Endodermal cell (in vitro differentiated cells): ENCODE measurements around the gene TDRD7. TPM values are rescaled to one million over a fixed set of nuclear protein-coding genes. Genes with fewer than 3 reads are reported as not detected.
"Not testable (repeated sequence)": the region's sequence is repeated elsewhere in the genome, so short reads cannot be mapped to it uniquely, and the experiment has no call there.

Source experiments
- DNase-seq: peaks from one replicate; pipeline ENCODE4 v3.0.0-alpha.2; 2017
- H3K27ac ChIP-seq: 2 replicates; pipeline ENCODE4 v1.5.1; 2013; ENCODE audit warnings: mild to moderate bottlenecking, low read depth, low read length, moderate library complexity
- H3K27me3 ChIP-seq: 2 replicates; pipeline ENCODE4 v1.6.1; 2013; ENCODE audit warnings: mild to moderate bottlenecking, low read length, moderate library complexity; ENCODE audit not compliant: insufficient read depth, control insufficient read depth, poor library complexity, severe bottlenecking
- H3K36me3 ChIP-seq: 2 replicates; pipeline ENCODE4 v1.7.0; 2013; ENCODE audit warnings: mild to moderate bottlenecking, low read length, moderate library complexity; ENCODE audit not compliant: control insufficient read depth, insufficient read depth
- H3K4me1 ChIP-seq: one replicate; pipeline ENCODE4 v1.7.0; 2013; ENCODE audit warnings: low read length; ENCODE audit not compliant: control insufficient read depth, insufficient read depth
- H3K4me3 ChIP-seq: 2 replicates; pipeline ENCODE4 v1.5.1; 2013; ENCODE audit warnings: mild to moderate bottlenecking, low read length, moderate library complexity
- H3K9ac ChIP-seq: 2 replicates; pipeline ENCODE4 v1.6.1; 2013; ENCODE audit warnings: mild to moderate bottlenecking, low read length, moderate library complexity; ENCODE audit not compliant: poor library complexity, severe bottlenecking; ENCODE audit errors: extremely low read depth
- H3K9me3 ChIP-seq: 2 replicates; pipeline ENCODE4 v1.6.1; 2013; ENCODE audit warnings: mild to moderate bottlenecking, low read length, moderate library complexity; ENCODE audit not compliant: control insufficient read depth
- H3K27ac Mint-ChIP-seq: 2 replicates; pipeline ENCODE4 v1.8.0; 2020; ENCODE audit warnings: mixed read lengths
- H3K27me3 Mint-ChIP-seq: 2 replicates; pipeline ENCODE4 v1.8.0; 2021; ENCODE audit warnings: mild to moderate bottlenecking, mixed read lengths; ENCODE audit not compliant: insufficient read depth
- H3K36me3 Mint-ChIP-seq: 2 replicates; pipeline ENCODE4 v1.8.0; 2020; ENCODE audit warnings: low read depth, mixed read lengths
- H3K4me1 Mint-ChIP-seq: 2 replicates; pipeline ENCODE4 v1.8.0; 2020; ENCODE audit warnings: mixed read lengths
- H3K4me3 Mint-ChIP-seq: 2 replicates; pipeline ENCODE4 v1.8.0; 2020; ENCODE audit warnings: mild to moderate bottlenecking, moderate library complexity, mixed read lengths
- H3K9me3 Mint-ChIP-seq: 2 replicates; pipeline ENCODE4 v1.8.0; 2020; ENCODE audit warnings: mild to moderate bottlenecking, mixed read lengths
- CTCF ChIP-seq: fragments of 200-600 bp; sonication (generic); conservative IDR thresholded peaks from 2 replicates; pipeline ENCODE4 v1.5.0; 2021; ENCODE audit warnings: antibody characterized with exemption, mild to moderate bottlenecking
- WGBS, 2 experiments: methylation state at CpG; one replicate each; pipeline versions ENCODE4 v1.1.5 to v1.1.7; 2013; ENCODE audit warnings: missing lambda C conversion rate in 2 of 2, mixed read lengths in 1 of 2; ENCODE audit not compliant: insufficient coverage in 1 of 2, insufficient read length in 1 of 2; 5-methylcytosine and 5-hydroxymethylcytosine counted together
- total RNA-seq, 2 donors: library from RNA; stranded (reverse); fragmentation: NEBNext Ultra II Directional in 1 of 2; extraction: Animal tissue kit (Norgen Biotek cat#: 25700) in 1 of 2; gene quantifications; 2 replicates in 1 of 2; 3 replicates in 1 of 2; pipeline ENCODE4 v1.2.1, GENCODE V29; 2021

The TDRD7 gene
- total RNA-seq, 2 donors from 2014 or later, result 25.9 to 31.9 TPM

DNA sequence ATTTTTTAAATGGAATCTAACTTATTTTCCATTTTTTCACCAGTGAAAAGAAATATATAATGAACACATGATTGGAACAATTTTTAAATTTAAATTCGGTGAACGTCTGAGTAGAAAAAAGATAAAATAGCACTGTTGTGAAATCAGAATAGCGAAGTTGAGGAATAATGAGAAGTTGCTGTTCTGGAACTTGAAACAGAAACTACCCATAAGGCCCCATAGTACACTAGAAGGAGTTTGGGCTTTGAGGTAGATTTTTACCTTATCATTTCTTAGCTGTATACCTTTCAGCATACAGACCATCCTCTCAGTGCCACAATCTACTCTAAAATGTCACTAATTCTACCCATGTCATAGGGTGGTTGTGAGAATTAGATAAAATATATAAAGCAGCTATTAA lies 35.1 kb downstream of the TDRD7 start:
- H3K4me3 Mint-ChIP-seq, result no peak overlapping the region
- H3K4me1 Mint-ChIP-seq, result peaks cover 3% of the 10 kb centered on the region
- H3K27ac ChIP-seq, result no peak overlapping the region
- H3K9ac ChIP-seq, result no peak overlapping the region
- DNase-seq, result no peak
- 92 to 100% methylated on average over 3 of the region's 3 CpGs for WGBS, 2 experiments
- H3K9me3 Mint-ChIP-seq, result no peaks in the 10 kb centered on the region
- H3K27me3 Mint-ChIP-seq, result no peaks in the 10 kb centered on the region
- H3K9me3 ChIP-seq, result no peaks in the 10 kb centered on the region
- H3K27me3 ChIP-seq, result no peaks in the 10 kb centered on the region
- no peak overlapping the region for H3K4me3 ChIP-seq
- H3K36me3 ChIP-seq, result peaks cover 57% of the 10 kb centered on the region
- H3K27ac Mint-ChIP-seq, result no peak overlapping the region
- no peak for TF ChIP-seq CTCF
- H3K4me1 ChIP-seq, result no peaks in the 10 kb centered on the region
- peaks cover 39% of the 10 kb centered on the region for H3K36me3 Mint-ChIP-seq

DNA sequence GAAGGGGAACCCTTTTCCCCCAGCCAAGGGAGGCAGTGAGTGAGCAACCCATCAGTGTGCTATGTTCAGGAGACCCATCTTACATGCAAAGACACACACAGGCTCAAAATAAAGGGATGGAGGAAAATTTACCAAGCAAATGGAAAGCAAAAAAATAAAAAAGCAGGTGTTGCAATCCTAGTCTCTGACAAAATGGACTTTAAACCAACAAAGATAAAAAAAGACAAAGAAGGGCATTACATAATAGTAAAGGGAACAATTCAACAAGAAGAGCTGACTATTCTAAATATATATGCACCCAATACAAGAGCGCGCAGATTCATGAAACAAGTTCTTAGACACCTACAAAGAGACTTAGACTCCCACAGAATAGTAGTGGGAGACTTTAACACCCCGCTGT lies 41.7 kb downstream of the TDRD7 start:
- not testable (repeated sequence) for DNase-seq, H3K4me1 Mint-ChIP-seq, H3K4me3 Mint-ChIP-seq, H3K27me3 ChIP-seq, H3K27me3 Mint-ChIP-seq, H3K9me3 Mint-ChIP-seq, H3K27ac ChIP-seq, H3K4me1 ChIP-seq, H3K27ac Mint-ChIP-seq, H3K9ac ChIP-seq, H3K4me3 ChIP-seq, H3K9me3 ChIP-seq
- H3K36me3 ChIP-seq, result peaks cover 31% of the 10 kb centered on the region
- peaks cover 59% of the 10 kb centered on the region for H3K36me3 Mint-ChIP-seq
- 99 to 100% methylated on average over 1 to 3 of the region's 3 CpGs for WGBS, 2 experiments

- H3K27me3 ChIP-seq, H3K9me3 Mint-ChIP-seq, H3K4me3 ChIP-seq, H3K27me3 Mint-ChIP-seq, H3K4me3 Mint-ChIP-seq, H3K9ac ChIP-seq, H3K27ac ChIP-seq, H3K27ac Mint-ChIP-seq, H3K9me3 ChIP-seq, DNase-seq, H3K4me1 ChIP-seq, H3K4me1 Mint-ChIP-seq: not testable (repeated sequence)
- H3K36me3 Mint-ChIP-seq, result peaks cover 57% of the 10 kb centered on the region
- H3K36me3 ChIP-seq, result peaks cover 24% of the 10 kb centered on the region
These were observed 44.9 kb downstream of the TDRD7 start for GRCh38 chr9:97456841-97457240.

DNA sequence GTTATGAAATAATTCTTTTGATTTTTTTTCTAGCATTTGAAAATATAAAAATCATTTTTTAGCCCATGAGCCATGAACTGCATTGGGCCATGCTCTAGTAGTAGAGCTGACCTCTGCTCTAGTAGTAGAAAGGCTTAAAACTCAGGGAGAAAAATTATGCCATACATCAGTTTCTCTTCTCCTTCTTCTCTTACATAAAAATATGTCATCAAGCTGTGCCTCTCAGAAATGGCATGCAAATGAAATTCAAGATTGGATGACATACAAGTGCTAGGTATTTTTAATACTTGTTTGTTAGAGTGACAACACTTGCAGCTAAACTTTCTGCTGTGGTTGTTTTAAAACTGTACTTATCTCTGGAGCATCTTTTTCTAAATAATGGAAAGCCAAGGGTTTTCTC lies 47.4 kb downstream of the TDRD7 start:
- Histone ChIP-seq H3K27ac (no peak overlapping the region), H3K27me3 (no peaks in the 10 kb centered on the region), H3K9me3 (peaks cover 9% of the 10 kb centered on the region), H3K9ac (no peak overlapping the region), H3K4me3 (no peak overlapping the region), H3K4me1 (no peaks in the 10 kb centered on the region), H3K36me3 (peaks cover 34% of the 10 kb centered on the region)
- no peak for TF ChIP-seq CTCF
- Mint-ChIP-seq H3K36me3 (peaks cover 49% of the 10 kb centered on the region), H3K4me1 (peaks cover 6% of the 10 kb centered on the region), H3K4me3 (no peak overlapping the region), H3K27ac (no peak overlapping the region), H3K27me3 (no peaks in the 10 kb centered on the region), H3K9me3 (peaks cover 2% of the 10 kb centered on the region)
- no peak for DNase-seq
